Femur (tissue), 1 donor: ENCODE data around the gene CASP5.

ENCODE experiments used
- DNase-seq: peaks from one replicate; pipeline ENCODE4 v3.0.0-alpha.2; 2017

Gene CASP5

DNA sequence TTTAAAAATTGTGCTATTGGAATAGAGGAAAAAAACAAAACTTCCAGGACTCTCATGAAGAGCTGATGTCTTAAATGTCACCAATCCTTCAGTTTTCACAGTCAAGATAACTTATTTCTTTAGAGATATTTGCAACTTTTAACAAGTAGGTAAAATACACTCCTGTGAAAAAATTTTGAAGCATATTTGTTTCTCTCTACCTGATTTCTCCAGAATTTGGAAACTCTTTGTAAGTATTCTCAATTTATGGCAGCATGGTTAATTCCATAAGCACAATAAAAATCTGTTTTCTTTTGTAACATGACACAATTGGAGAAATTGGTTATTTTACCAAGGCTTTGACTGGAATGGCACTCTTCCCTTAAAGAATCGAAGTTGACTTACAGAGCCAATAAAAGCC is 58.7 kb downstream of the CASP5 start:
- DNase-seq: no peak

DNA sequence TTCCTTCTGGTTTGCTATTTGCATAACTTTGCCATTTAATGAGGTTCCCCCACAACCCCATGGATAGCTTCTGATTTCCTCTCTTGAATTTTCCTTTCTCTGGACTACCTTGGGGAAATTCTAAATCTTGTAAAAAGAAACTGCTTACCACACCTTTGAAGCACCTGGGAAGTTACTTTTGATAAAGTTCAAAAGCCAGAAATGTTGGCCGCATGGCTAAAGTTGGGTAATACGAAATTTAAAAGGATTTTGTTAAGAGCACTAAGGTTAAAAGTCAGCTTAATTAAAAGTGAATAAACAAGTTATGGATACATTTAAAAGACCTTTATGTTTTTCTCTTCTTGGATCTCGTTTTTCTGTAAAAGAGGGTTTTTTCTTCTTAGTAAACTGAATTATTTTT is 60.1 kb downstream of the CASP5 start:
- no peak for DNase-seq

DNA sequence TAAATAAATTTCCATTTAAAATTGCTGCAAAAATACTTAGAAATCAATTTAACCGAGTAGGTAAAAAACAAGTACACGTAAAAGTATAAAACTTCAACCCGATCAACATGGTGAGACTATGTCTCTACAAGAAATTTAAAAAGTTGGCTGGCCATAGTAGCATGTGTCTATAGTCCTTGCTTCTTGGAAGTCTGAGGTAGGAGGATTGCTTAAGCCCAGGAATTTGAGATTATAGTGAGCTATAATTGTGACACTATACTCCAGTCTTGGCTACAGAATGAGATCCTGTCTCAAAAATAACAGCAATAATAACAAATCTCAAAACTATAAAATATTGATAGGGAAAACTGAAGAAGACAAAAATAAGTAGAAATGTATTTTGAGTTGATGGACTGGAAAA is 65.7 kb downstream of the CASP5 start:
- no peak for DNase-seq

DNA sequence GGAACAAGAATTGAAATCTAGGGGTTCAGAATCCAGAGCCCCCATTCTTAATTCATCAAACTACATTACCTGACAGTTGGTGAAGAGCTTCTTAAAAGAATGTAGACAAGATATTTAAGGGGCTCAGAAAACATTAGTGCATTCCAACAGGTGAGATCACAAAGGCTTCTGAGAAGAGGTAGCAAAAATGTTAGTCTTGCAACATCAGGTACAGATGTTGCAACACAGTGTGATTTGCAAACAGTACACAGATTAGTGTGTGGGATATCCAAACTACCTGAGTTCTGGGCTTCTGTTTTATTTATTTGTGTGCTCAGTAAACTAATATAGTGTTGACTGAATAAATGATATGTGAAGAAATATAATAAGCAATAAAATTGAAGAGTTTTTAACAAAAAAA is 66.4 kb downstream of the CASP5 start:
- DNase-seq: no peak

DNA sequence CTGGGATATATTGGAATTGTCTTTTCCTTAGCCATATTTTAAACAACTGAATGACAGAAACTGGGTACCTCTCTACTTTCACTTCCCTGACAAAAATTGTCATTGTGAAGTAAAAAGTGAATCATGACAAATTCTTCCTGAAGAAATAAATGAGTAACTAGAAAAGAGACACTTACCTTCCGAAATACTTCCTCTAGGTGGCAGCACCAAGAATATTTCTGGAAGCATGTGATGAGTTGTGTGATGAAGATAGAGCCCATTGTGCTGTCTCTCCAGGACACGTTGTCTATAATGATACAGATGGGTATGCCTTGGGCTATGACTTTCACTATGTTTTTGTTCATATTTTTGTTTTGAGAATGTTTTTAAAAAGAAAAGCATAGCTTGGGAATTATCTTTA is 76.1 kb downstream of the CASP5 start:
- no peak for DNase-seq
